DND-41 (cell line): ENCODE data around the gene KDM8.

Experiments
- ATAC-seq: fragments of 200-7000 bp; cut with Tn5 transposase; 3 replicates; pipeline ENCODE4 v1.9.1; 2021; ENCODE audit warnings: low read depth; ENCODE audit not compliant: insufficient read depth
- DNase-seq: peaks from one replicate; pipeline ENCODE4 v3.0.0-alpha.2; 2020
- H2AFZ ChIP-seq: 2 replicates; pipeline ENCODE4 v1.6.0; 2012; ENCODE audit warnings: low read depth, low read length
- H3K27ac ChIP-seq: 2 replicates; pipeline ENCODE4 v1.5.1; 2012; ENCODE audit warnings: low read length, inconsistent platforms
- H3K27me3 ChIP-seq: fragments of 200-600 bp; sonication (generic); 2 replicates; pipeline ENCODE4 v1.6.0; 2012; ENCODE audit warnings: low read length, mild to moderate bottlenecking, inconsistent platforms; ENCODE audit not compliant: insufficient read depth, poor library complexity
- H3K36me3 ChIP-seq: 2 replicates; pipeline ENCODE4 v1.5.1; 2012; ENCODE audit warnings: low read length, inconsistent platforms; ENCODE audit not compliant: insufficient read depth
- H3K4me1 ChIP-seq: 2 replicates; pipeline ENCODE4 v1.5.1; 2012; ENCODE audit warnings: mild to moderate bottlenecking, low read length; ENCODE audit not compliant: insufficient read depth
- H3K4me2 ChIP-seq: 2 replicates; pipeline ENCODE4 v1.6.0; 2012; ENCODE audit warnings: mild to moderate bottlenecking, moderate library complexity, low read length, inconsistent platforms; ENCODE audit not compliant: insufficient read depth
- H3K4me3 ChIP-seq, 2 experiments: fragments of 200-600 bp in 1 of 2; shearing (Covaris generic) in 1 of 2; 2 replicates each; pipeline ENCODE4 v1.5.1; 2012 to 2016; ENCODE audit warnings: inconsistent platforms in 2 of 2, low read length in 2 of 2, mild to moderate bottlenecking in 2 of 2, low read depth in 1 of 2, moderate library complexity in 1 of 2
- H3K79me2 ChIP-seq: 2 replicates; pipeline ENCODE4 v1.6.0; 2012; ENCODE audit warnings: low read length, inconsistent platforms; ENCODE audit not compliant: insufficient read depth
- H3K9ac ChIP-seq: 2 replicates; pipeline ENCODE4 v1.6.0; 2012; ENCODE audit warnings: low read depth, mild to moderate bottlenecking, inconsistent platforms, low read length, moderate library complexity
- H3K9me3 ChIP-seq: 2 replicates; pipeline ENCODE4 v1.5.1; 2012; ENCODE audit warnings: low read length, moderate library complexity, mild to moderate bottlenecking, inconsistent platforms; ENCODE audit not compliant: insufficient read depth, severe bottlenecking
- H4K20me1 ChIP-seq: 2 replicates; pipeline ENCODE4 v1.6.0; 2012; ENCODE audit warnings: low read length; ENCODE audit not compliant: insufficient read depth
- EZH2 ChIP-seq: IDR thresholded peaks from 3 replicates; pipeline ENCODE4 v1.6.1; 2012; ENCODE audit warnings: borderline replicate concordance, low read depth, mild to moderate bottlenecking, moderate library complexity, low read length, inconsistent platforms; ENCODE audit not compliant: severe bottlenecking
- TF ChIP-seq, protein P1 (sequence below): IDR thresholded peaks from 2 replicates; pipeline ENCODE4 v1.5.1; 2012; ENCODE audit warnings: borderline replicate concordance, low read length, moderate library complexity, mild to moderate bottlenecking; ENCODE audit not compliant: poor library complexity, severe bottlenecking; ENCODE audit errors: extremely low read depth

Gene KDM8

DNA sequence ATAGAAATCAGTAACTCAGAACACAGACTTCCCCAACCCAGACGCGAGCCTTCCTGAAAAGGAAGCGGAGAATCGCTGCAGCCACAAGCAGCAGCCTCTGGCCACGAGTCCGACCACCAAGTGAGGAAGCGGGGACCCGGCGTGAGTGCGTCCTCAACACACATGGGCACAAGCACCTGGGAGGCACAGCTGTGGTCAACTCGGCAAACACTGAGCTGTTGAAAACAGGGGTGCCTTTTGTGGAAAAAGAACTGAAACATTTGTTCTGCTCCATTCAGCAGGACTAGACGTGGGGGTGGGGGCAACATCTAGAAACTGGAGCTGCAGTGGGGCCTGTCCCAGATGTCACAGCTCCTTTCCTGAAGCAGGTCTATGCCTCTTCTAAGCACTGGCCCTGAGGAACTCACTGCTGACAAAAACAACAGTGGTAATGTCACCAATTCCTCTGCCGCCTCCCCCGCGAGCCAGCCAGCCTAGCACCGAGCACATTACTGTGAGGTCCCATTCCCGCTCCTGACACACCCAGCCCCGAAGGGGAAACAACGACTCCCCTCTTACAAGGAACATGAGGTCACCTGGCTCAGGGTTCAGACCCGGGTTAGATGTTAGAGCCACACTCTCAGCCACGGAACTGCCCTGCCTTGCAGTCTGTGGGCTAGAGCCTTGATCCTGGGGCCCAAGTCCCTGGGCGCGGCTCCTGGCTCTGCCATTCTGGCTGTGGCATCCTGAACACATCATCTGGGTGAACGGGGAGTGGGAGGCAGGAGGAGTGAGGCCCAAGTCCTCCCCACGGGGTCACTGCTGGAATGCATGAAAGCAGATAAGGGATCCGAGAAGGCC, 29.0 kb downstream of the KDM8 start:
- Histone ChIP-seq H3K9ac (peak overlapping the region; percentile 25), H3K36me3 (peaks cover 64% of the 10 kb centered on the region), H4K20me1 (no peaks in the 10 kb centered on the region), H3K4me1 (peaks cover 55% of the 10 kb centered on the region), H3K27ac (peak overlapping the region; percentile 96), H3K4me3 (no peak overlapping the region), H3K4me2 (no peak overlapping the region), H2AFZ (no peak overlapping the region), H3K9me3 (no peaks in the 10 kb centered on the region), H3K27me3 (no peaks in the 10 kb centered on the region), H3K79me2 (peaks cover 25% of the 10 kb centered on the region)
- ATAC-seq: no peak
- peak; percentile 35 for DNase-seq
- TF ChIP-seq, protein P1, sequence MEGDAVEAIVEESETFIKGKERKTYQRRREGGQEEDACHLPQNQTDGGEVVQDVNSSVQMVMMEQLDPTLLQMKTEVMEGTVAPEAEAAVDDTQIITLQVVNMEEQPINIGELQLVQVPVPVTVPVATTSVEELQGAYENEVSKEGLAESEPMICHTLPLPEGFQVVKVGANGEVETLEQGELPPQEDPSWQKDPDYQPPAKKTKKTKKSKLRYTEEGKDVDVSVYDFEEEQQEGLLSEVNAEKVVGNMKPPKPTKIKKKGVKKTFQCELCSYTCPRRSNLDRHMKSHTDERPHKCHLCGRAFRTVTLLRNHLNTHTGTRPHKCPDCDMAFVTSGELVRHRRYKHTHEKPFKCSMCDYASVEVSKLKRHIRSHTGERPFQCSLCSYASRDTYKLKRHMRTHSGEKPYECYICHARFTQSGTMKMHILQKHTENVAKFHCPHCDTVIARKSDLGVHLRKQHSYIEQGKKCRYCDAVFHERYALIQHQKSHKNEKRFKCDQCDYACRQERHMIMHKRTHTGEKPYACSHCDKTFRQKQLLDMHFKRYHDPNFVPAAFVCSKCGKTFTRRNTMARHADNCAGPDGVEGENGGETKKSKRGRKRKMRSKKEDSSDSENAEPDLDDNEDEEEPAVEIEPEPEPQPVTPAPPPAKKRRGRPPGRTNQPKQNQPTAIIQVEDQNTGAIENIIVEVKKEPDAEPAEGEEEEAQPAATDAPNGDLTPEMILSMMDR: no peak
- TF ChIP-seq EZH2: no peak

DNA sequence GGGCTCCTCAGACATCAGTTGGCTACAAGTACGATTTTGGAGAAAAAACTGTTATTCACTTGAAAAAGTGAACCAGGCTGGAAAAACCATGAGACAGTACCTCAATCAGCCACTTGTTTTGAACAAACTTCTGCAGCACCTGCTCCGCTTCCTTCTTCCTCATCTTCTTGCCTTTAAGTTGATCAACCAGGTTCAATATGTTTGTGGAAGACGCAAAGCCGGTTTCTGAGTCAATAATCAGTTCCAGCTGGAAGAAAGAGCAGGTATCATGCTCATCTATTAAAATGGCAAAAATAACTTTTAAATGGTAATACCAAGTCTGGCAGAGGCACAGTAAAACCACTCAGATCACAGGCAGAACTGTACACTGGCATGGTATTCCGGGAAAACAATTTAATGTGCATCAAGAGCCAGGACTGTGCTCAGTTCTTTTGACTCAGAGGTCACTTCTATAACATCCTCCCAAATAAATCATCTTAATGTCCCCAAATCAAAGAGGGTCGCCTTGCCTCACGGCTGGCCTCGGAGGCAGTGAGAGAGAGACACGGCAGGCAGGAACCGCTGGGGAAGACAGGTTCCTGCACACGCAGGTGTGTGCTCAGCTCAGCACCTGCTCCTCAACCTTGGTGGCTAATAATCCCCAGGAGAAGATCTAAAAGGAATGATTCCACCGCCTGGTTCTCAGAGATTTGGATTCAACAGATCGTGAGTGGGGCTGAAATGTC, 29.7 kb downstream of the KDM8 start:
- H3K36me3 ChIP-seq: peaks cover 58% of the 10 kb centered on the region
- no peak overlapping the region for H3K4me2 ChIP-seq
- H3K4me3 ChIP-seq: no peak overlapping the region
- H3K9me3 ChIP-seq: no peaks in the 10 kb centered on the region
- H3K4me1 ChIP-seq: peaks cover 63% of the 10 kb centered on the region
- ATAC-seq (no peak), DNase-seq (no peak)
- peaks cover 25% of the 10 kb centered on the region for H3K79me2 ChIP-seq
- no peaks in the 10 kb centered on the region for H4K20me1 ChIP-seq
- peak overlapping the region; percentile 96 for H3K27ac ChIP-seq
- H3K9ac ChIP-seq: peak overlapping the region; percentile 79; the same call in 1 of the 2 replicates
- TF ChIP-seq EZH2: no peak
- TF ChIP-seq, protein P1: no peak
- H3K27me3 ChIP-seq: no peaks in the 10 kb centered on the region
- H2AFZ ChIP-seq: no peak overlapping the region

DNA sequence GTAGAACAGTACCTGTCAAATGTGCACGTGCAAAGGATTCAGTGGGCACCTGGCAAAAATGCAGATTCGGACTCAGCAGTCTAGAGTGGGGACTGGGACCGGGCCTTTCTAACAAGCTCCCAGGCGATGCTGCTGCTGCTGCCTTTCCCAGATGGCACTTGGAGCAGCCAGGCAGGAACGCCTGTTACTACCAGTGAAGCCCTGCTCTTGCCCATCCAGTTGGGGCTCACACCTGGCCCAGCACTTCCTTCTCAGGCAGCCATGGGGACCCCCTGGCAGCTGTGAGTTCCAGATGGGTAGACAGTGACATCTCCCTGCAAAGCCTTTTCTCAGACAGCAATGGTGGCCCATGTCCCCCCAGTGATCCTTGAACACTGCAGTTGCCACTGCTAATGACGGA, 30.4 kb downstream of the KDM8 start:
- Histone ChIP-seq H4K20me1 (no peaks in the 10 kb centered on the region), H3K9ac (peak overlapping the region; percentile 79), H3K36me3 (peaks cover 56% of the 10 kb centered on the region), H3K79me2 (peaks cover 27% of the 10 kb centered on the region), H3K27me3 (no peaks in the 10 kb centered on the region), H3K9me3 (no peaks in the 10 kb centered on the region), H3K4me2 (peak overlapping the region; percentile 55), H3K4me1 (peaks cover 70% of the 10 kb centered on the region), H3K27ac (peak overlapping the region; percentile 96), H3K4me3 (no peak overlapping the region), H2AFZ (no peak overlapping the region)
- ATAC-seq (no peak), DNase-seq (no peak)
- TF ChIP-seq, protein P1: peak; percentile 3
- TF ChIP-seq EZH2: no peak
